ENCODE data around the gene KLRC3.

GRCh38 chr12:10362325-10362724 is 58.1 kb downstream of the KLRC3 start:
- TF ChIP-seq CTCF (IDR thresholded peaks at IDR 0.05; ENCODE audit: low read depth, low read length, missing input control) = no peak
- no peak for TF ChIP-seq MAX (IDR thresholded peaks at IDR 0.05)
- no peak for TF ChIP-seq GABPA (IDR thresholded peaks at IDR 0.05 in 1 of 2, conservative IDR thresholded peaks at IDR 0.05 in 1 of 2)
- TF ChIP-seq ATF3 (IDR thresholded peaks at IDR 0.05) = no peak
- TF ChIP-seq ZBTB33 (IDR thresholded peaks at IDR 0.05) = no peak
- TF ChIP-seq HNF4A (conservative IDR thresholded peaks at IDR 0.05) = no peak
- no peak for TF ChIP-seq REST (IDR thresholded peaks at IDR 0.05)
- no peak for TF ChIP-seq YY1 (IDR thresholded peaks at IDR 0.05)
- no peak for TF ChIP-seq RAD21 (IDR thresholded peaks at IDR 0.05)
- TF ChIP-seq RXRA (IDR thresholded peaks at IDR 0.05) = no peak
- TF ChIP-seq FOXA1 (IDR thresholded peaks at IDR 0.05) = no peak
- no peak for TF ChIP-seq SP1 (IDR thresholded peaks at IDR 0.05)
- TF ChIP-seq TAF1 (conservative IDR thresholded peaks at IDR 0.05) = no peak
